ENCODE data around the gene RAPGEF1.

- TF ChIP-seq CTCF (conservative IDR thresholded peaks at IDR 0.05; ENCODE audit: low read depth, low read length): no peak
- no peak for TF ChIP-seq EZH2phosphoT487 (IDR thresholded peaks at IDR 0.05; ENCODE audit: borderline replicate concordance, low read length)
- no peak for TF ChIP-seq EZH2 (IDR thresholded peaks at IDR 0.05; ENCODE audit: low read length, unreplicated experiment)
Observed at GRCh38 chr9:131582056-131582455, 157.8 kb downstream of the RAPGEF1 start.

All from PC-3 (cell line).